Lower leg skin (tissue), 4 donors: ENCODE data around the gene HOXC4. TPM values are rescaled to one million over a fixed set of nuclear protein-coding genes. Genes with fewer than 3 reads are reported as not detected.

ENCODE experiments used
- DNase-seq, 2 donors: peaks; one replicate each; pipeline ENCODE4 v3.0.0-alpha.2; 2019; ENCODE audit warnings: low spot score in 2 of 2
- H3K4me3 ChIP-seq: fragments of 200-600 bp; sonication (generic); 2 replicates; pipeline ENCODE4 v1.5.1; 2017; ENCODE audit warnings: mild to moderate bottlenecking, low read depth; ENCODE audit not compliant: poor library complexity, severe bottlenecking
- POLR2A ChIP-seq, 2 donors: fragments of 450-650 bp; IDR thresholded peaks; one replicate each; pipeline ENCODE4 v1.6.1; 2016 to 2017; ENCODE audit warnings: antibody characterized with exemption in 2 of 2, mild to moderate bottlenecking in 1 of 2, moderate library complexity in 1 of 2
- WGBS, 2 donors: methylation state at CpG; one replicate each; pipeline ENCODE4 v1.1.5; 2018; 5-methylcytosine and 5-hydroxymethylcytosine counted together
- intact Hi-C: fragments of 100-400 bp; cut with DNase I; formaldehyde crosslinking; loops from one replicate; pipeline ENCODE4 v1.15.0; 2023; ENCODE audit warnings: low total_unique reads
- total RNA-seq, 4 donors: library from RNA; depleted of rRNA; stranded (reverse); fragments of >200 nt; gene quantifications; one replicate each; pipeline ENCODE4 v1.1.0, GENCODE V29; 2016
- TF ChIP-seq, protein P1 (sequence below), 3 donors: fragments of 450-650 bp; IDR thresholded peaks; one replicate each; pipeline ENCODE4 v1.5.1; 2016; ENCODE audit warnings: antibody characterized with exemption in 3 of 3, mild to moderate bottlenecking in 3 of 3, moderate library complexity in 2 of 3

The HOXC4 gene
- total RNA-seq, 4 donors from 2014 or later: 1.7 to 6.1 (median 3.2) TPM

DNA sequence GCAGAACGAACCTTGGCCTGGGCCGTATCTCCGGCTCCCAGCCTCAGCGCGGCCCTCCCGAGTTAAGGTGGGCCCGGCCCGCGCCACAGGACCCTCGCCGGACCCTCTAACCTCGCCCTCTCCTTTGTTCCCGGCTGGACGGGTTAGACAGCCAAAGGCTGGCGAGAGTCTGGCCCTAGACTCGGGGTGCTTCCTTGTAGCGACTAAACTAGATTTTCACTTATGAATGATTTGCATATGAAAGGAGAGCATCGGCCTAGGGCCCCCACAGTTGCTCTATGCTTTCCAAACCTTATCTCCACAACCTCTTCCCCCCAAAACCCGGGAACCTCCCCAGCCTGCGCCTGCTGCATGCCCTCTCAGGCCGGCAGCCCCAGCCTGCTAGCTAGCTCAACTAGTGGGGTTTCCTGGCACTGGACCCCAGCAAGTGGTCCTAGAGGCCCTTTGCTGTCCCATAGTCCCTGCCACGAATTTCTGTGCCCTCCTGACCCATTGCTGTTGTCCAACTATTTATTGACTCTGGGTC is 18.8 kb upstream of the HOXC4 start:
- no peak overlapping the region for H3K4me3 ChIP-seq
- intact Hi-C loops: loop anchor here (5.0 kb wide), 1 partner anchor 157 kb away; no protein-coding TSS in a partner anchor

DNA sequence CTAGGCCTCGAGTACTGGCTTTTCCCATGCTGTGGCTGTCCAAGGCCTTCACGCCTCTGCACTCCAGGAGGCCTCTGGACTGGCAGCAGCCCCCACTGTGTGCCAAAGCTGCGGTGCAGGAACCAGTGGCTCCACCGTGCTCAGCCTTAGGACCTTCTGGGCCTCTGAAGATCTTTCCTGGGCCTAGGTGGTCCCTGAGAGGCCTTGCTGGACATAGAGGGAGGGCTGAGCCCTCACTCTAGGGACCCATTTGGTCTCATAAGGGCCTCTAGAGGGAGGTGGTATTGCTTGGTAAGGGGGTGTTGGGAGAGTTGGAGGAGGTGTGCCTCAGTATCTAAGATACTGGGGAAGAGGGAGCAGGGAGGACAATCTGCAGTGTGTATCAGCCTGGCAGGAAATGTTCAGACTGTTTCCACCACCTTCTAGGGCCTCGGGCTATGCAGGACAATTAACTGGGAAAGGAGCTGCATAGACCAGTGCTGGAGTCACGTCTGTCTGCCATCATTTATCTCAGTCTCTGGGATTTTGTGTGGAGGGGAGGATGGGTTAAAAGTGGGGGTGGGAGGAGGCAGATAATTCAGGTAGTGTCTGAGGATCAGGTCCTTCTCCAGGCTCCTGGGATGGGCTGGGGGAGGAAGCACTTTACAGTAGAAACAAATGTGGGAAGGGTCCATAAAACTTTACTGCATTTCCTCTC is 17.9 kb upstream of the HOXC4 start:
- H3K4me3 ChIP-seq: no peak overlapping the region
- no peak for DNase-seq
- WGBS, 2 donors: 54 to 61% methylated on average over 6 of the region's 6 CpGs
- TF ChIP-seq, protein P1, sequence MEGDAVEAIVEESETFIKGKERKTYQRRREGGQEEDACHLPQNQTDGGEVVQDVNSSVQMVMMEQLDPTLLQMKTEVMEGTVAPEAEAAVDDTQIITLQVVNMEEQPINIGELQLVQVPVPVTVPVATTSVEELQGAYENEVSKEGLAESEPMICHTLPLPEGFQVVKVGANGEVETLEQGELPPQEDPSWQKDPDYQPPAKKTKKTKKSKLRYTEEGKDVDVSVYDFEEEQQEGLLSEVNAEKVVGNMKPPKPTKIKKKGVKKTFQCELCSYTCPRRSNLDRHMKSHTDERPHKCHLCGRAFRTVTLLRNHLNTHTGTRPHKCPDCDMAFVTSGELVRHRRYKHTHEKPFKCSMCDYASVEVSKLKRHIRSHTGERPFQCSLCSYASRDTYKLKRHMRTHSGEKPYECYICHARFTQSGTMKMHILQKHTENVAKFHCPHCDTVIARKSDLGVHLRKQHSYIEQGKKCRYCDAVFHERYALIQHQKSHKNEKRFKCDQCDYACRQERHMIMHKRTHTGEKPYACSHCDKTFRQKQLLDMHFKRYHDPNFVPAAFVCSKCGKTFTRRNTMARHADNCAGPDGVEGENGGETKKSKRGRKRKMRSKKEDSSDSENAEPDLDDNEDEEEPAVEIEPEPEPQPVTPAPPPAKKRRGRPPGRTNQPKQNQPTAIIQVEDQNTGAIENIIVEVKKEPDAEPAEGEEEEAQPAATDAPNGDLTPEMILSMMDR (IDR thresholded peaks at IDR 0.05): no peak
- no peak for TF ChIP-seq POLR2A (IDR thresholded peaks at IDR 0.05)
- intact Hi-C loops: no loop called here

More for the DNA sequence above, 18.8 kb upstream of the HOXC4 start:
- WGBS, 2 donors: 62 to 82% methylated on average over 22 of the region's 22 CpGs
- DNase-seq: no peak
- no peak for TF ChIP-seq POLR2A (IDR thresholded peaks at IDR 0.05)
- TF ChIP-seq, protein P1 (IDR thresholded peaks at IDR 0.05): no peak

DNA sequence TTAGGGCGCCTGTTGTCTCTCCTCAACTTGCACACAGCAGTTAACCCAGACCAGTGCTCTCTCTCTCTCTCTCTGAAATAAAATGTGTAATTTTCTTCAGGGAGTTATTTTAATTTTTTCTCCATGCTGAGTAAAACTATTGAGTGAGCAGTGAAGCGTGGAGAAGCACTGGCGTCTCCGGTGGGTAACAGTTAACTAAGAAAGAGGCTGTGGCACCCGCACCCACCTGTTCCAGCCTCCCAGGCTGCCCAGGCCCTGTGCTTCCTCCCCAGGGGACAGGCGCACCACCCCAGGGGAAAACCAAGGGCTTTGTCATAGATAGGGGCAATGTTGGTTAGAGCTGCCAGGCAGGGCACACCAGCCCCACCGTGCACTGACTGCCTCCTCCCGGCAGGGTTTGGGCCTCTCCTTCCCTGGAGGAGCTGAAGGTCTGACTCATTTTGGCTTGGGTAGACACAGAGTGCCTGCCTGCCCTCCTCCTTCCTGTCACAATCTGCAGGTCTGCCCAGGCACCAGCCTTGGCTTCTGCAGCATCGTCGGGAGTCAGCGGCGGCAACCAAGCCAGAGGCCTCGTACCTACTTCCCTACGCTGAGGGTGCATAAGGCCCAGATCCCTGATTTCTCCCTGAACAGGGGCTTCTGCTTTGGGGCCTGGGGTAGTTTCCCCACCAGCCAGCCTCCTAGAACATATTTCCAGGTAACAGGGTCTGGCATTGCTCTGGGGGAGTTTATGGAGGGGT is 16.8 kb upstream of the HOXC4 start:
- 42 to 47% methylated on average over 11 to 14 of the region's 14 CpGs for WGBS, 2 donors
- TF ChIP-seq, protein P1 (IDR thresholded peaks at IDR 0.05): no peak
- TF ChIP-seq POLR2A (IDR thresholded peaks at IDR 0.05): no peak
- intact Hi-C loops: no loop called here
- DNase-seq: no peak
- H3K4me3 ChIP-seq: no peak overlapping the region

DNA sequence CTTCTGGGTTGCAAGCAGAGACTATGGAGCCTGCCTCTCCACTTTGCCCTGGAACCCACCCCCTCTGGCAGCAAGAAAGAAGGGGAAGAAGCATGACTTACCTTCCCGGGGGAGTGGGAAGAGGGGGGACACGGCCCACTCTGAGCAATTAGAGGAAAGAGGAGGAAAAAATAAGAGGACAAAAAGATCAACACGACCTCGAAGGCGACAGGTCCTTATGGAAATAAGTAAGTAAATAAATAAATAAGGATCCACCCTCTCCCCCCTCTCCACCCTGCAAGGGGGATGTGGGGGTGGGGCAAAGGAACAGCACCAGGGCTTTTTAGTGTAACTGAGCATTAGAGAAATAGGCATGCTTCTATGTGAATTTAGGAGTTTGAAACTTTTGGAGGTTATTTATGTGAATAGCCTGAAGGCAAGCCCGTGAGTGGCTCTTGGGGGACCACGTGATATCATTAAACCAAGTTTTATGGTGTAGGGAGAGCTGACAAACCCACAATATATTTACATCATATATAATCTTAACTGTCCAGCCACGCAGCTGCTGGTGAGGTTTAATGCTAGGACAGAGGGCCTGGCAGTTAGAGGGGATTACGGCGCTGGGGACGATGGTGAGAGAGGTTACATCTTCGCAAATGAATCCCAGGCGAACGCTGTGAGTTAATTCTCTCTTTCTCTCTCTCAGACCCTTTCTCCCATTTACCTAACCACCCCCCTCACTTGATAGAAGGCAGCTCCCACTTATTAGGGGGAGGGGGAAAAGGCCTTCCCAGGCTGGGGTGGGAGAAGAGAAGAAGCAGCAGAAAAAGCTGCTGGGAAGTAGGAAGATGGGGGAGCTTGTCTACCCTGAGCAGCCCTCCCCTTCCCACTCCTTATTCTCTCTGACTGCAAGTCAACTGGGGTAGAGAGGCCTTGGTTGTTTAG is 16.0 kb upstream of the HOXC4 start:
- no peak for DNase-seq
- intact Hi-C loops: no loop called here
- no peak overlapping the region for H3K4me3 ChIP-seq
- WGBS, 2 donors: 62 to 65% methylated on average over 14 of the region's 14 CpGs
- no peak for TF ChIP-seq POLR2A (IDR thresholded peaks at IDR 0.05)
- TF ChIP-seq, protein P1 (IDR thresholded peaks at IDR 0.05): no peak

DNA sequence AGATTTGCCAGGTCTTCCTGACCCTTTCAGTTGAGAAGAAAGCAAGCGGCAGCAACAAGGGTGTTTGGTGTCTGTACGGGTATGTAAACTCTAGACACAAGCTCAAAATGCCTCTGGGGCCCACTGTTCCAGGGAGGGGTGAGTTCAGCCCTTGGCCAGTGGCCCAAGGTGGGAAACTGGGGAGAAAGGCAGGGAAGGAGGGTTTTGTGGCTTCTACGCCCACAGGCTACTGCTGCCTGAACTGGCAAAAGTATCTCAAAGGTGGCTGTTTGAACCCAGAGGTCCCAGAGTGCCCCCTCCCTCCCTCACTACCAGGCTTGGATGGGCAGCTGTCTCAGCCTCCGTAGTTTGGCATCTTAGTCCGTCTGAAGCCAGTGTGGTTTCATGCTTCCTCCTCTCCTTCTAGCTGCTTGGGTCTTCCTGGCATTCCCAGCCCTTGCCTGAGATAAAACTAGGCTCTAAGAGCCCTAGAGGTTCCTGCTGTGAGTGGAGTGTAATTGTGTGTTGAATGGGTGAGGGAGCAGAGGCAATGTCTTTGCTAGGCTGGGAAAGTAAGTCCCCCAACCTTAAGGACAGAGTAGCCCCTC is 15.3 kb upstream of the HOXC4 start:
- intact Hi-C loops: no loop called here
- no peak for DNase-seq
- TF ChIP-seq POLR2A (IDR thresholded peaks at IDR 0.05): no peak
- TF ChIP-seq, protein P1 (IDR thresholded peaks at IDR 0.05): no peak
- H3K4me3 ChIP-seq: no peak overlapping the region
- 42 to 53% methylated on average over 5 of the region's 5 CpGs for WGBS, 2 donors
